HCT116 (cell line): ENCODE measurements around the gene KPNB1.

Source experiments
- CEBPB ChIP-seq: IDR thresholded peaks from 2 replicates; pipeline ENCODE4 v1.6.1; 2012; ENCODE audit warnings: low read depth
- EZH2phosphoT487 ChIP-seq: fragments of 200-600 bp; IDR thresholded peaks from 2 replicates; pipeline ENCODE4 v1.6.1; 2018; ENCODE audit warnings: antibody characterized with exemption, borderline replicate concordance
- POLR2A ChIP-seq: IDR thresholded peaks from 2 replicates; pipeline ENCODE4 v1.7.0; 2011; ENCODE audit warnings: borderline replicate concordance; ENCODE audit not compliant: insufficient read depth, insufficient read length; ENCODE audit errors: extremely low read depth
- SIN3A ChIP-seq: IDR thresholded peaks from 2 replicates; pipeline ENCODE4 v1.6.1; 2012; ENCODE audit warnings: low read depth

GRCh38 chr17:47718634-47719405, 69.1 kb downstream of the KPNB1 start:
- TF ChIP-seq SIN3A (no peak), CEBPB (no peak), POLR2A (no peak), EZH2phosphoT487 (no peak)
